Activated naive CD4-positive, alpha-beta T cell treated with anti-CD3 and anti-CD28 coated beads, Interleukin-2, amount 50 U/mL, for 24 hours (primary cell): Measurements from ENCODE around the gene ATF6B.
"Not testable (repeated sequence)": the region's sequence is repeated elsewhere in the genome, so short reads cannot be mapped to it uniquely, and the experiment has no call there.

ENCODE experiments used
- H3K27ac Mint-ChIP-seq: one replicate; pipeline ENCODE4 v1.8.0; 2021; ENCODE audit warnings: mild to moderate bottlenecking, mixed read lengths
- H3K27me3 Mint-ChIP-seq: one replicate; pipeline ENCODE4 v1.8.0; 2021; ENCODE audit warnings: mixed read lengths
- H3K36me3 Mint-ChIP-seq: one replicate; pipeline ENCODE4 v1.8.0; 2021; ENCODE audit warnings: mixed read lengths
- H3K4me1 Mint-ChIP-seq: one replicate; pipeline ENCODE4 v1.8.0; 2021; ENCODE audit warnings: mixed read lengths
- H3K4me3 Mint-ChIP-seq: one replicate; pipeline ENCODE4 v1.8.0; 2021; ENCODE audit warnings: mild to moderate bottlenecking, mixed read lengths
- H3K9me3 Mint-ChIP-seq: one replicate; pipeline ENCODE4 v1.8.0; 2021; ENCODE audit warnings: mixed read lengths

ATF6B gene

GRCh38 chr6:32148289-32149091 lies 20.4 kb upstream of the ATF6B start:
- Mint-ChIP-seq H3K4me1 (peaks cover 45% of the 10 kb centered on the region), H3K27me3 (peaks cover 4% of the 10 kb centered on the region), H3K9me3 (no peaks in the 10 kb centered on the region), H3K36me3 (no peaks in the 10 kb centered on the region), H3K27ac (peak overlapping the region; percentile 25), H3K4me3 (peak overlapping the region; percentile 84)

DNA sequence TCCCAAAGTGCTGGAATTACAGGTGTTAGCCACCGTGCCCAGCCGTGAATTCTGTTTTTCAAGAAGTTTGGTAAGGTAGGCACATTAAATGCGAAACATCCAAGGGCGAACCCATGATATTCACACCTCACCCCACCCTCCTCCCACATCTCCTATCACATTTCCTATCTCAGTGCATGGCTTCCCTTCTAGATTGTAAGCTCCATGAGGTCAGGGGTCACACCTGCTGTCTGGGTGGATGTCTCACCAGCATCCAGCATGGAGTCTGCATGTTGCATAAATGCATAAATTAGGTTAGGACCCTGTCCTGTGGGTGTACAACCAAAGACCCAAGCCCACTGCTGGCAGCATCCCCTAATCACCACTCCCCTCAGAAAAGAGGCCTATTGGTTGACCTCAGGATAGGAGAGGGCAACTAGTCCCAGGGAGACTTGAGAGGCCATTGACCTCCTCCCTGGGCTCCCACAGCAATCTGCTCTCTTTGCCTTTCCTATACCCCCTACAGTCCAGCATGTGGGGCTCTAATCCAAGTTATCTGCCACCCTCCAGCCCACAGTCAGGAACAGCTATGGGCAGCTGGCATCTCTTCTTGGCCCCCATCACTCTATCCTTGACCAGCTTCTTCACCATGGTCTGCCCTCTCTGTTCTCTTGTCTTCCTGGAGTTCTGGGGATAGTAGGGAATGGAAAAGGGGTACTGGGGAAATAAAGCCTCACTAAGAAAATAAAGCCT lies 19.5 kb upstream of the ATF6B start:
- H3K36me3 Mint-ChIP-seq = no peaks in the 10 kb centered on the region
- H3K4me3 Mint-ChIP-seq = no peak overlapping the region
- no peak overlapping the region for H3K27ac Mint-ChIP-seq
- peaks cover 4% of the 10 kb centered on the region for H3K27me3 Mint-ChIP-seq
- H3K9me3 Mint-ChIP-seq = no peaks in the 10 kb centered on the region
- H3K4me1 Mint-ChIP-seq = peaks cover 36% of the 10 kb centered on the region

DNA sequence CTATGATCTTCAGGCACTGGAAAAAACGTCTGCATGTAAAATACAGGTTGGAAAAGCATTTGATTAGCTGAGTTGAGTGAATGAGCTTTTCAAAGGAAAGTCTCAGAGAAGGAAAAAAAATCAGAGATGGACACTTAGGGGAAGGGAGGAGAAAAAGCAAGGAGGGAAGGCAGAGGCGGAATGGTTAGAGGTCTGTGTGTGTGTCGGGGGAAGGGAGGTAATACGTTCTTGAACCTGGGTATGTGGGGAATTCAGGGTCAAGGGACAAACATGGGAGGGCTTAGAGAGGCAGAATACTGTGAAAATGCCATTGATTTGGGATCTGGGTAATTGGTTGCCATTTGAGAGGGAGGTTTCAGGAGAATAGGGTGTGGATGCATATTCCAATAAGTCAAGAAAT lies 18.6 kb upstream of the ATF6B start:
- Mint-ChIP-seq H3K27ac (no peak overlapping the region), H3K36me3 (no peaks in the 10 kb centered on the region), H3K27me3 (peaks cover 4% of the 10 kb centered on the region), H3K4me3 (no peak overlapping the region), H3K9me3 (no peaks in the 10 kb centered on the region), H3K4me1 (peaks cover 28% of the 10 kb centered on the region)

GRCh38 chr6:32146287-32146686 lies 18.2 kb upstream of the ATF6B start:
- Mint-ChIP-seq H3K36me3 (no peaks in the 10 kb centered on the region), H3K4me1 (peaks cover 26% of the 10 kb centered on the region), H3K4me3 (no peak overlapping the region), H3K27me3 (peaks cover 3% of the 10 kb centered on the region), H3K27ac (no peak overlapping the region), H3K9me3 (no peaks in the 10 kb centered on the region)

DNA sequence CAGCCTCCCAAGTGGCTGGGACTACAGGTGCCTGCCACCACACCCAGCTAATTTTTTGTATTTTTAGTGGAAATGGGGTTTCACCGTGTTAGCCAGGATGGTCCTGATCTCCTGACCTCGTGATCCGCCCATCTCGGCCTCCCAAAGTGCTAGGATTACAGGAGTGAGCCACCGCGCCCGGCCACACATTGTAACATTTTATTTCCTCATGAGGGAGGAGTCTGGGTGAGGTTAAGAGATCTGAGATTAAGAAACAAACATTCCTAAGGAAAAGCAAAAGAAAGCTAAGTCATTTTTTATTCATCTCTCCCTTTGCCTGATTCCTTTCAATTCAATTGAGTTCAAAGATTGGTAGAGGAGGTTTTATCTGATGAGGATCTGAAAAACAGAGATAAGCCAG lies 16.2 kb upstream of the ATF6B start:
- H3K4me1 Mint-ChIP-seq = peaks cover 12% of the 10 kb centered on the region
- H3K4me3 Mint-ChIP-seq, H3K27me3 Mint-ChIP-seq, H3K27ac Mint-ChIP-seq, H3K36me3 Mint-ChIP-seq, H3K9me3 Mint-ChIP-seq: not testable (repeated sequence)

DNA sequence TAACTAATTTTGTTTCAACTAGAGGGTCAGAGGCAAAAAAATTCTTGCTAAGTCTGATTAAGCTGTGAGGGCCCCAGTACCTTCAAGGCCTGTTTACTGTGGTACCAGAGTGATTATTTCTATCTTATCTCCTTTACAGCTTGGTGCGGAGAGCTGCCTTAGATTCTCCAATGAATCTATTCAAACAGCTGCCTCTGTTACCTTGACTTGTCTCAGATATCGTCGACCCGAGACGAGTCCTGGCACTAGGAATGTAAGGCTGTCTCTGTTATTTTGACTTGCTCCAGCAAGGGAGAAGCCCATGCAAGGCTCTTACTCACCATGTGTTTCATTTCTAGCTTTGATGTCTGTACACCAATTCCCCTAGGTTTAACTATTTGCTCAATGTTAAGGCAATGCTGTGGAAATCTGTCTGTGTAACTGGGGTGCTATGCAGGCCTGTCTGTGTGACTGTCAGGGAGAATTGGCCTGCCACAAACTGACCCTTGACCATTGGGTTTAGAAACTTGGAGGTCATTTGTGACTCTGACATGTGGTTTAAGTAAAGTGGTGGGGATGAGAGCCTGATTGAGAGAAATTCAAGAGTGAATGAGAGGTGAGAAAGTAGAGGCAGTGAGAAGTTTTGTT lies 12.5 kb upstream of the ATF6B start:
- Mint-ChIP-seq H3K27me3 (no peaks in the 10 kb centered on the region), H3K36me3 (no peaks in the 10 kb centered on the region), H3K4me1 (no peaks in the 10 kb centered on the region), H3K27ac (peak overlapping the region; percentile 2), H3K9me3 (no peaks in the 10 kb centered on the region), H3K4me3 (no peak overlapping the region)

DNA sequence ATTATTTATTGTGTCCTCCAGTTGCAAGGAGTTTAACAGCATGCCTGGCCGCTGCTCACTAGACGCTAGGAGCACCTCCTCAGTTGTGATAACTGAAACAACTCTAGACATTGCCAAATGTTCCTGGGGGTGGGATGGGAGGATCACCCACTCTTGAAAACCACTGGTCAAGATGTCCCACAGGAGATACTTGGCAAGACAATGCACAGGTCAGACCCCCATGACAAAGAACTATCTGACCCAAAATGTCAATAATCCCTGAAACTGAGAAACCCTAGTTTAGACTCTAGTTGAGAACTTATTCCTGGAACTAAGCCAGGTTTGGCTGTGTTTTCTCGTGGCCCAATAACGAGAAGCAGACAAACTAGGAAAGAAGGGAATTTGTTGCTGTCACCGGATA lies 11.5 kb upstream of the ATF6B start:
- Mint-ChIP-seq H3K9me3 (no peaks in the 10 kb centered on the region), H3K27ac (no peak overlapping the region), H3K36me3 (no peaks in the 10 kb centered on the region), H3K27me3 (no peaks in the 10 kb centered on the region), H3K4me1 (no peaks in the 10 kb centered on the region), H3K4me3 (no peak overlapping the region)

- Mint-ChIP-seq H3K27me3 (no peaks in the 10 kb centered on the region), H3K4me1 (no peaks in the 10 kb centered on the region), H3K27ac (no peak overlapping the region), H3K9me3 (no peaks in the 10 kb centered on the region), H3K36me3 (no peaks in the 10 kb centered on the region), H3K4me3 (no peak overlapping the region)
Observed at GRCh38 chr6:32137454-32137853, 9.4 kb upstream of the ATF6B start.

GRCh38 chr6:32133786-32134185 lies 5.7 kb upstream of the ATF6B start:
- Mint-ChIP-seq H3K4me1 (peaks cover 12% of the 10 kb centered on the region), H3K27me3 (no peaks in the 10 kb centered on the region), H3K36me3 (no peaks in the 10 kb centered on the region), H3K4me3 (no peak overlapping the region), H3K27ac (no peak overlapping the region), H3K9me3 (no peaks in the 10 kb centered on the region)

- Mint-ChIP-seq H3K36me3 (no peaks in the 10 kb centered on the region), H3K27ac (no peak overlapping the region), H3K4me1 (peaks cover 25% of the 10 kb centered on the region), H3K4me3 (no peak overlapping the region), H3K9me3 (no peaks in the 10 kb centered on the region), H3K27me3 (no peaks in the 10 kb centered on the region)
Observed at GRCh38 chr6:32132110-32132509, 4.1 kb upstream of the ATF6B start.

DNA sequence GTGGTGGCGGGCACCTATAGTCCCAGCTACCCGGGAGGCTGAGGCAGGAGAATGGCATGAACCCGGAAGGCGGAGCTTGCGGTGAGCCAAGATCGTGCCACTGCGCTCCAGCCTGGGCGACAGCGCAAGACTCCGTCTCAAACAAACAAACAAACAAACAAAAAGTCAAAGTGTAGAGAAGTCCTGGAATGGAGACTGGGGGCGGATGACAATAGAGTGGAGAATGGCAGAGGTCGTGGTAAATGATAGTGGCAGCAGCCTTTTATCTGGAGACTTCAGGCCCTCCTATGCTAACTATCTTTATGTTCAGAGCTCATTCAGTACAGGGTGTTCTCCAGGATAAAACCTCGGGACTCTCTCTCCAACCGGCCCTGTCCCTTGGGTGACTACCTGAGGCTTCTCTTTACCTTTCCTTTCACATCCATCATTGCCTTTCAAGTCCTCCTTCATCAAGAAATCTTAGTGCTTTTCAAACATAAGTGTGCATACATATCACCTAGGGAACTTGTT lies 3.4 kb upstream of the ATF6B start:
- H3K27me3 Mint-ChIP-seq = no peaks in the 10 kb centered on the region
- no peaks in the 10 kb centered on the region for H3K9me3 Mint-ChIP-seq
- H3K27ac Mint-ChIP-seq = peak overlapping the region; percentile 23
- H3K4me3 Mint-ChIP-seq = peak overlapping the region; percentile 19
- no peaks in the 10 kb centered on the region for H3K36me3 Mint-ChIP-seq
- peaks cover 32% of the 10 kb centered on the region for H3K4me1 Mint-ChIP-seq

GRCh38 chr6:32129297-32130088 lies 1.4 kb upstream of the ATF6B start:
- no peaks in the 10 kb centered on the region for H3K27me3 Mint-ChIP-seq
- H3K27ac Mint-ChIP-seq = peak overlapping the region; percentile 90
- no peaks in the 10 kb centered on the region for H3K9me3 Mint-ChIP-seq
- H3K4me3 Mint-ChIP-seq = peak overlapping the region; percentile 99
- peaks cover 42% of the 10 kb centered on the region for H3K4me1 Mint-ChIP-seq
- peaks cover 3% of the 10 kb centered on the region for H3K36me3 Mint-ChIP-seq

- Mint-ChIP-seq H3K27me3 (no peaks in the 10 kb centered on the region), H3K27ac (peak overlapping the region; percentile 30), H3K9me3 (no peaks in the 10 kb centered on the region), H3K4me3 (peak overlapping the region; percentile 99), H3K36me3 (peaks cover 7% of the 10 kb centered on the region), H3K4me1 (peaks cover 48% of the 10 kb centered on the region)
Observed at GRCh38 chr6:32128751-32129296, 778 bp upstream of the ATF6B start.

- peaks cover 53% of the 10 kb centered on the region for H3K4me1 Mint-ChIP-seq
Observed at GRCh38 chr6:32127409-32127716, 683 bp downstream of the ATF6B start.

GRCh38 chr6:32126880-32127279 lies 1.2 kb downstream of the ATF6B start:
- H3K27ac Mint-ChIP-seq = peak overlapping the region; percentile 90
- peaks cover 53% of the 10 kb centered on the region for H3K4me1 Mint-ChIP-seq
- H3K27me3 Mint-ChIP-seq = no peaks in the 10 kb centered on the region
- peaks cover 14% of the 10 kb centered on the region for H3K36me3 Mint-ChIP-seq
- H3K4me3 Mint-ChIP-seq = peak overlapping the region; percentile 99
- H3K9me3 Mint-ChIP-seq = no peaks in the 10 kb centered on the region

More at GRCh38 chr6:32127409-32127716, 683 bp downstream of the ATF6B start:
- no peaks in the 10 kb centered on the region for H3K9me3 Mint-ChIP-seq
- no peaks in the 10 kb centered on the region for H3K27me3 Mint-ChIP-seq
- H3K4me3 Mint-ChIP-seq = peak overlapping the region; percentile 99
- peaks cover 9% of the 10 kb centered on the region for H3K36me3 Mint-ChIP-seq
- peak overlapping the region; percentile 90 for H3K27ac Mint-ChIP-seq
